GM10266 (cell line): Measurements from ENCODE around the gene SCGN.

Source experiments
- DNase-seq: peaks from one replicate; pipeline ENCODE4 v3.0.0; 2012; ENCODE audit errors: extremely low spot score
- CTCF ChIP-seq: IDR thresholded peaks from 2 replicates; pipeline ENCODE4 v1.5.1; 2012; ENCODE audit warnings: mild to moderate bottlenecking, low read depth; ENCODE audit not compliant: control insufficient read depth, insufficient read depth; ENCODE audit errors: missing control alignments

Gene SCGN

GRCh38 chr6:25684565-25684964, 32.5 kb downstream of the SCGN start:
- no peak for DNase-seq
- TF ChIP-seq CTCF, result no peak

- TF ChIP-seq CTCF, result no peak
- no peak for DNase-seq
Measured at GRCh38 chr6:25685251-25685650, 33.2 kb downstream of the SCGN start.

DNA sequence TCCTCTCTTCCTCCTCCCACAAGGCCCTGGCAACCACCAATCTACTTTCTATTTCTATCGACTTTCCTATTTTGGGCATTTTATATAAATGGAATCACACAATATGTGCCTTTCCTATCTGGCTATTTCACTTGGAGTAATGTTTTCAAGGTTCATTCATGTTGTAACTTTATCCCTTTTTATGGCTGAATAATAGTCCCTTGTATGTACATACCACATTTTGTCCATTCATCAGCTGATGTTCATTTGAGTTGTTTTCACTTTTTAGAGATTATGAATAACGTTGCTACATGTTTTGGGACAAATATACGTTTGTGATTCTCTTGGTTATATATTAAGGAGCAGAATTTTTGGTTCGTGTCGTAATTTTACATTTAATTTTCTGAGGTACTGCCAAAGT, 33.9 kb downstream of the SCGN start:
- TF ChIP-seq CTCF, result no peak
- DNase-seq, result no peak

GRCh38 chr6:25686856-25687255, 34.8 kb downstream of the SCGN start:
- TF ChIP-seq CTCF, result no peak

DNA sequence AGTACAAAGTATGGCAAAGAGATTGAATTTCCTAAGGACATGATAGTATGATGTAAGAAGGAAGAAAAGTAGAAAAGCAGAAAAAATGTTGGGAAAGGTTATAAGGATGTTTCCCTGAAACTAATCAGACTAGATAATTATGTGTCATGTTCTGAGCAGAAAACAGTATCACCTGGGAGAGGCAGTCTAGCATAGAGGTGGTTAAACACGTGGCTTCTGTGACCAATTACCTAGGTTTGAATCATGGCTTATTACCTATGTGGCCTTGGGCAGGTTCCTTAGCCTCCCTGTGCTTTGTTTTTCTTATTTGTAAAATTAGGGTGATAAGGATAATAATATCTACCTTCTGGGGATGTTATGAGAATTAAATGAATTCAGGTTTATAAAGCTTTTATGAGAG, 38.0 kb downstream of the SCGN start:
- TF ChIP-seq CTCF, result no peak
- no peak for DNase-seq

More at GRCh38 chr6:25686856-25687255, 34.8 kb downstream of the SCGN start:
- no peak for DNase-seq

- TF ChIP-seq CTCF, result no peak
- DNase-seq, result no peak
Measured at GRCh38 chr6:25691894-25692293, 39.9 kb downstream of the SCGN start.

GRCh38 chr6:25692472-25692871, 40.5 kb downstream of the SCGN start:
- no peak for DNase-seq
- no peak for TF ChIP-seq CTCF
